Measurements from ENCODE around the gene KLF17. TPM values are rescaled to one million over a fixed set of nuclear protein-coding genes. Genes with fewer than 3 reads are reported as not detected.

The KLF17 gene
- total and polyA plus RNA-seq, 2 of the 8 experiments (the other 6 are each of a cell fraction or from before 2014, with no cell fraction given), result not detected

GRCh38 chr1:44114098-44114497, 4.5 kb upstream of the KLF17 start:
- Histone ChIP-seq H3K36me3 (ENCODE audit: control insufficient read depth in 2 of 4, insufficient read depth in 4 of 4, low read length in 3 of 4) (no peaks in the 10 kb centered on the region), H3K14ac (ENCODE audit: insufficient read length) (no peak overlapping the region), H2BK120ac (replicated peaks; ENCODE audit: low read depth, low read length) (no peak overlapping the region), H3K18ac (ENCODE audit: extremely low read depth, low read length) (no peak overlapping the region), H3K27ac (ENCODE audit: low read depth, low read length) (no peak overlapping the region), H3K23ac (ENCODE audit: insufficient read length) (no peak overlapping the region), H2BK20ac (ENCODE audit: low read length) (no peak overlapping the region), H3K9me3 (ENCODE audit: insufficient read depth in 2 of 2, low read depth in 1 of 2, low read length in 1 of 2) (no peaks in the 10 kb centered on the region), H3K9ac (replicated peaks in 1 of 4; ENCODE audit: extremely low read depth in 1 of 4, low read depth in 3 of 4, low read length in 3 of 4) (no peak overlapping the region), H3K4me3 (ENCODE audit: extremely low read depth in 1 of 4, insufficient read depth in 2 of 4, low read depth in 3 of 4, low read length in 4 of 4) (no peak overlapping the region), H3K23me2 (ENCODE audit: low read depth, low read length) (no peaks in the 10 kb centered on the region), H2BK12ac (ENCODE audit: low read depth, low read length) (no peak overlapping the region), H2AFZ (ENCODE audit: low read length) (no peak overlapping the region), H2BK15ac (ENCODE audit: low read length) (no peak overlapping the region), H3K4me2 (ENCODE audit: insufficient read depth in 1 of 2, low read depth in 2 of 2, low read length in 2 of 2) (no peak overlapping the region), H4K20me1 (replicated peaks in 1 of 2; ENCODE audit: control insufficient read depth in 1 of 2, insufficient read depth in 2 of 2, low read length in 2 of 2) (no peaks in the 10 kb centered on the region), H2AK5ac (ENCODE audit: low read depth, low read length) (no peak overlapping the region), H4K5ac (ENCODE audit: insufficient read length, low read depth, low read length) (no peak overlapping the region), H2BK5ac (ENCODE audit: low read depth, low read length) (no peak overlapping the region), H3K27me3 (replicated peaks in 1 of 4; ENCODE audit: control insufficient read depth in 3 of 4, extremely low read depth in 1 of 4, insufficient read depth in 3 of 4, low read length in 3 of 4) (no peaks in the 10 kb centered on the region), H3K79me2 (ENCODE audit: control insufficient read depth in 1 of 2, insufficient read depth in 2 of 2, low read length in 2 of 2) (no peaks in the 10 kb centered on the region), H3K56ac (replicated peaks; ENCODE audit: insufficient read length, low read depth, low read length) (no peak overlapping the region), H4K8ac (ENCODE audit: extremely low read depth, insufficient read depth, low read length) (no peak overlapping the region), H3K4ac (replicated peaks; ENCODE audit: insufficient read length, low read depth, low read length) (no peak overlapping the region), H4K91ac (replicated peaks; ENCODE audit: insufficient read length, low read length) (no peak overlapping the region), H3K4me1 (replicated peaks in 1 of 4; ENCODE audit: control insufficient read depth in 3 of 4, insufficient read depth in 4 of 4, low read length in 3 of 4) (no peaks in the 10 kb centered on the region), H3K79me1 (ENCODE audit: low read depth, low read length) (no peaks in the 10 kb centered on the region)
- ChIA-PET CTCF (ENCODE audit: partially characterized antibody) (interaction anchor here (1.0 to 1.1 kb wide), 2 partner anchors 10 to 84 kb away, joined by 3 read pairs; no protein-coding TSS in a partner anchor), POLR2A (ENCODE audit: partially characterized antibody) (no interaction called here)
- TF ChIP-seq YY1 (IDR thresholded peaks at IDR 0.05; ENCODE audit: low read depth, low read length) (no peak), EP300 (IDR thresholded peaks at IDR 0.05; ENCODE audit: borderline replicate concordance in 1 of 2, low read depth in 2 of 2, low read length in 2 of 2) (no peak), SP1 (IDR thresholded peaks at IDR 0.05; ENCODE audit: low read depth, low read length) (no peak), SP2 (IDR thresholded peaks at IDR 0.05; ENCODE audit: low read length) (no peak), GABPA (IDR thresholded peaks at IDR 0.05; ENCODE audit: borderline replicate concordance, insufficient read depth, low read length) (no peak), KDM4A (IDR thresholded peaks at IDR 0.05; ENCODE audit: low read depth, low read length, severe bottlenecking) (no peak), SUZ12 (IDR thresholded peaks at IDR 0.05; ENCODE audit: low read length) (no peak), SAP30 (IDR thresholded peaks at IDR 0.05; ENCODE audit: insufficient read depth, insufficient replicate concordance, low read length) (no peak), CHD1 (IDR thresholded peaks at IDR 0.05; ENCODE audit: low read depth, low read length) (no peak), POLR2A (IDR thresholded peaks at IDR 0.05; ENCODE audit: control extremely low read depth in 1 of 2, low read depth in 2 of 2, low read length in 2 of 2) (no peak), ASH2L (IDR thresholded peaks at IDR 0.05; ENCODE audit: low read length) (no peak), POU5F1 (IDR thresholded peaks at IDR 0.05; ENCODE audit: low read depth, low read length) (no peak), MAX (IDR thresholded peaks at IDR 0.05) (no peak), SRF (IDR thresholded peaks at IDR 0.05; ENCODE audit: low read depth, low read length) (no peak), JUND (IDR thresholded peaks at IDR 0.05; ENCODE audit: low read length) (no peak), SIRT6 (IDR thresholded peaks at IDR 0.05; ENCODE audit: low read length) (no peak)
- DNase-seq (ENCODE audit: low read depth in 1 of 2, low spot score in 2 of 2) (no peak), FAIRE-seq (no peak)
- 86% methylated on average over 7 of the region's 7 CpGs; no CpG with 5 or more reads in 1 of the 2 experiments for WGBS, 2 experiments (ENCODE audit: extremely low coverage in 1 of 2, insufficient coverage in 1 of 2, insufficient read length in 1 of 2, insufficient replicate concordance in 2 of 2, low coverage in 1 of 2, low lambda C conversion rate in 2 of 2, missing lambda C conversion rate in 1 of 2)

Measured in H1 (cell line).